T-helper 1 cell (primary cell): ENCODE data around the gene MDFIC.
A peak's percentile ranks its signal among the peaks of the same experiment; 100 is the strongest.

Source experiments
- DNase-seq, 5 donors: peaks; one replicate each; pipeline ENCODE4 v3.0.0-alpha.2; 2012 to 2020

Gene MDFIC

DNA sequence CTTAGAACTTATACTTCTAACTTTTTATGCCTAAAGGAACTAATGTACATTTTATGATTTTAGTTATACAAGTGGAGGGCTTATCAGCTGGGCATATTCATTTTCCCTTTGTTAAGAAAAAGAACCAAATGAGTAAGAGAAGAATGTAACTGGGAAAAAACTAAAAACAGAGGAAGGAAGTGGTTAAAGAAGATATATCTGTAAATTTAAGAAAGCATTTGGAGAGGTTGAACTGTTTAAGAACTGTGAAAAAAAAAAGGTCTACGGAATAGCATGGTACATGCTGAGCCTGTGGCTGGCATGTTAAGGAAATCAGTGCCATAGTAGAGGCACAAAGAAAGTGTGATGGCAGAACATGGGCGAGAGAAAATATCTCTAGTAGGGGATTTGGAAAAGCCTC is 6.2 kb downstream of the MDFIC start:
- peak in 1 of 5 donors; percentile 40 for DNase-seq

DNA sequence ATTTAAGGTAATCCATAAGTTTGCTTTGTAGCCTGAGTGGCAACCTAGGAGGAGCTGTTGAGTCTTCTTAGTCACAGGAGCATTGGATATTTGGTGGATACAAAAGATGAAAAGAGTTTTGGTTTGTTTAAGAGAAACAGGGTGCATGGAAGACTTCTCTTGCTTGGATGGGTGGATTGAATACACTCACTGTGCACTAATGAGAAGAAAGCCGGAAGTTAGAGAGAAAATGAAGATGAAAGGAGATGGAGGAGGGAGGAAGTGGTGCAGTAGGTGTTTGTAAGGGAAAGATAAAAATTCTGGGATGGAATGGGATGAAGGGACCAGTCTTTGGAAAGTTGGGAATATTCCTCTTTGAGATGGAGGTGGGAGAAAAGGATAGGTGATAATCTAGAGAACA is 7.7 kb downstream of the MDFIC start:
- no peak for DNase-seq

DNA sequence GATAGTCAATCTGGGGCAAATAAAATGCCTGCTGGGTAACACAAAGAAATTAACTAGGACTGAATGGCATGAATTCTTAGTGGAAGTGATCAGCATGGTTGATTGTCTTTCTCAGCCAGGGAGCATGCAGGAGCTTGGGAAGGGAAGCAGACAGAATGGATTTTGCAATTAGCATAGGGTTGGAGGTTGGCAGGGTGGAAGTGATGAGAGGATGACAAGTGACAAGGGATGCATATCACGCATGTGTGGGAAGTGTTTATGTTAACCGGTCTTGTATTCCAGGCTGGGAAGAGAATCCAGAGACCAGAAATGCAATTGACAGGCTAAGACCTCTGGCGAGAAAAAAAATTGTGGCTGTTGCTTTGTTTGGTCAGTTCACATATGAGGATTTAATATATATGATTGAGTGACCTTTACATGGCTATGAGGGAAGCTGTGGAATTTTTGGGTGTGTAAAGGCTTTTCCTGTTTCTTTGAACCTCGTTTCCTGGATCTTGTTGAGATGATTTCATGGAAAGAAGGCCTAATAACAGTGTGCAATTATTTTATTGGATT is 8.3 kb downstream of the MDFIC start:
- DNase-seq = no peak

DNA sequence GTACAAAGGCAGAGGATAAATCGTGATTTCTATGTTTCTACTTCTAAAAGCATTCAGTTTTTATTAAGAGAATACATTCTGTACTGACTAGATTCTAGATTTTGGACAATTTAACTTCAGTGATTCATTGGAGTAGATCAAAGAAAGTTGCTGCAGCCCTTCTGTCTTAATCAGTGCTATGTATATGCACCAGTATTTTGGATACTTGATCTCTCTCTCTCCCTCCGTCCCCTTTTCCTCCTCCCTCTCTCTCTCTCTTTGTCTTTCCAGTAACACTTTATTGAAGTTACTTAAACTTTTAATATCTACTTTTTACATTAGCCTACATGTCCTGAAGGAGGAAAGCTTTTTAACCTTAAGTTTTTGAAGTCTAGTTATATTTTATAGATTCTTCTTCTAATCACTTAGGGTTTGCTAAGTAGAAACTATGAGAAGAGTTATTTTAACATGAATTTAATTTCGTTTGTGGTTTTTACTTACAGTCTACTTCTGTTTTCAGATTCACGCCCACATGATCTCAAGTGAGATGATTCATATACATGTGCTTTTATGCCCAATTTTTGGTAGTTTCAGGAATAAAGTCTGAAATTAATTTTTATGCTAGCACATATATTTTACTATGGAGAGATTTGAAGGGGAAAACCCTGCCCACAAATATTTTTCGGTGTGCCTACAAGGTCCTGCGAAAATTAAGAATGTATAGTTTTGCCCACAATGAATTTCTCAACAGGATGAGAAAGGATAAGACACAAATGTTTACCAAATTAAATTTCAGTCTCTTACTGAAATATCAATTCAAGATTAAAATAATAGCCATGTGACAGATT is 9.1 kb downstream of the MDFIC start:
- DNase-seq = peak in 1 of 5 donors; percentile 49

DNA sequence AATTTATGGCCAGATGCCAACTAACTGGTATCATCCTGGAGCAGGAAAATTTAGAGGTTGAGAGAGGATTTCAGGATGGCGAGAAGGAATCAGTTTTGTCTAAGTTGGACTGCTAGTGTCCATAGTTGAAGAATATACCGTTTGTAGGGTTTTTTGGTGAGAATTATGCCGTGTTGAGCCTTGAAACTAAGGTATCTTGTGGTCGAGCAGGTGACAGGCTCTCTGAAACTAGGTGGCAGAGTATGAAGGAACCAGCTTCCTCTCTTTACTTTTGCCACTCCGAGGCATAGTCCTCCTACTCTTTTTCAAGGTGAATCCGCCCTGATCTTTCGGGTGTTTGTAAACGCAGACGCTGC is 9.7 kb downstream of the MDFIC start:
- DNase-seq = peak in 2 of 5 donors; percentile 19 to 58

DNA sequence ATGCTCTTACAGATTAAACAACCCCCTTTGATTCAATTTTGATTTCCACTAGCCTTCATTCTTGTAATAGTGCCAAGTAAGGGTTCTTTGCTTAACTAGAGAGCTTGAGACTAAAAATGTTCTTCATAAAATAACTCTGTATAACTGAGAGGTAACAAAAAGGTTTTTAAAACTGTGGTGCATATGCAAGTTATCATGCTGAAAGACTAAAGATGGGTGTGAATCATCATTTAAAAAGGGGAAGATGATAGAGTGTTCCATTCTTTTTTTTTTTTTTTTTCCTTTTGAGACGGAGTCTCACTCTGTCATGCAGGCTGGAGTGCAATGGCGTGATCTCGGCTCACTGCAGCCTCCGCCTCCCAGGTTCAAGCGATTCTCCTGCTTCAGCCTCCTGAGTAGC is 11.1 kb downstream of the MDFIC start:
- DNase-seq = no peak

DNA sequence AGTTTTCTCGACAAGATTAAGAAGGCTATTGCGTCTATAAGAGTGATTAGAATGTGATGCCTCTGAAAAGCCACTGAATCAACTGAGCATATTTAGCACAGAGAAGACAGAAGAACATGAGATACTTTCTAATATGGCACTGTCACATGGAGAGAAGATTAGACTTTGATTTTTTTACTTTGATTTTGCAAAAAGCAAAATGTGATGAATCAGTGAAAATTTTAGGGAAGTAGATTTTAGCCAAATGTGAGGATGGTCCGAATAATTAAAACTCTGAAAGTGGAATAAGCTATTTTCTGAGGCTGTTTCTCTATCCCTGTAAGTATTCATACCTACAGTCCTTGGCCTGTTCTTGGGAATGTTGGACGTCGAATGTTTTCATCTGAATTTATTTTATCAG is 11.8 kb downstream of the MDFIC start:
- no peak for DNase-seq

DNA sequence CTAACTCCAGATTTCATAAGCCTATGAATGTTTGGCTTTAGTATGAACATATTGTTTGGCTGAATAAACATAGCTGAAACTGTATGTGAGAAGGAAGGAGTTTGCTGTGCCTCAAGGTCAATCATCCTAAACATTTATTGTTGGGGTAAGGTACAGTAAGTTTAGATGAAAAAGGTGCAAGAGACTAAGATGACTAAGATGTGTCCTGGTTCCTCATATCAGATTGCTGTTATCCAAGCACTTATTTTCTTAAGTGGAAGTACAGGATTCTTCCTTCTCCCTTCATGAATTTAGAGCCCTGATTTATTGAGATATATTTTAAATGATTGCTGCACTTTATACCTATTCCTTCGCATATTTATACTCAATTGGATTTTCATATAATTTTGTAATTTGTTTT is 12.2 kb downstream of the MDFIC start:
- DNase-seq = no peak

DNA sequence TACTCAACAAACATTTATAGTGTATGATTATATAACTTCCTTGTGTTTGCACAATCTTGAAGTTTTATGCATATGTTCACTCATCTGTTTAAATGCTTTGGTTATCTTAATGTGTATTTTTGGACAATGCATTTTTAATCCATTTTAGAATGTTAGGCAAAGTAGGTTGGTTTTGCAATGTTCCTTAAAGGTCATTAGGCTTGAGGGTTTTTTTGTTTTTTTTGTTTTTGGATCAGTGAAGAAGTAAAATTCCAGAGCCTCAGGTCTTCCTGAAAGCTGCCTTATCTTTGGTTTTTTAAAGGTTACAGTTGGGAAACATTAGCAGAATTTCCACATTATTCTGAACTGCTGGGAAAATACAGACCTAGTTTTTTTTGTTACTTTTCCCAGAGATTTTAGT is 12.8 kb downstream of the MDFIC start:
- DNase-seq = no peak

DNA sequence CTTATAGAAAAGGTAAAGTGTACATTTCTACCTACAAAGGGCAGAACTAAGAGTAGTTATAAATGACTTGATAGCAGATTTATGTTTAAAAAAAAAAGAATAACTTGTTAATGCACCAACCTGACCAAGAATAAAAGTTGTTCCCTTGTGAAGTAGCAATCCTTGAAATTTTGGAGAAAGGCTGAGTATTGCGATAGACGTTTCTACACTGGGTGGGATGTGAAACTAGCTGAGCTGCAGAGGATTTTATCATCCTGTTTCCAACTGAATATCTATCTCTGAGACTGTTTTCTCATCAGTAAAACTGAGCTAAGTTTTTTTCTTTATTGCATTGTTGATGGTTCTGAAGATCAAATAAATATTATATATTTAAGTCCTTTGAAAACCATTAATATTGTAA is 14.6 kb downstream of the MDFIC start:
- DNase-seq = no peak

DNA sequence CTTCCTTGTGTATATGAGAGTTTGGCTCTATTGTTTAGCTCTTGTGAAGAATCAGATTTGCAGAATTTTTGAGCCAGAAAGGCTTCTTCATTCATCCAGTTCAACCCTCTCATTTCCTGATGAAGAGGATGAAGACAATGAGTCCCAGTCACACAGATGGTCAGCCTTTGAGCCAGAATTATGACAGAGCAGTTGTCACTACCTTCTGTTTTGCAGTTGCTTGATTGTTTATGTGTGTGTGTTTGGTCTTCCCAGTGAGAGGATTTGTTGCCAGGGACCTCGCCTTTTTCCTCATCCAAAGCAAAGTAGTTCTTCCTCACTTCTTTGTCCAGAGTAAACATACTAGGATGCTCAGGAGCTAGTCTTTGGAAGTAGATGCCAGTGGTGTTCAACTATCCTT is 15.6 kb downstream of the MDFIC start:
- DNase-seq = no peak

DNA sequence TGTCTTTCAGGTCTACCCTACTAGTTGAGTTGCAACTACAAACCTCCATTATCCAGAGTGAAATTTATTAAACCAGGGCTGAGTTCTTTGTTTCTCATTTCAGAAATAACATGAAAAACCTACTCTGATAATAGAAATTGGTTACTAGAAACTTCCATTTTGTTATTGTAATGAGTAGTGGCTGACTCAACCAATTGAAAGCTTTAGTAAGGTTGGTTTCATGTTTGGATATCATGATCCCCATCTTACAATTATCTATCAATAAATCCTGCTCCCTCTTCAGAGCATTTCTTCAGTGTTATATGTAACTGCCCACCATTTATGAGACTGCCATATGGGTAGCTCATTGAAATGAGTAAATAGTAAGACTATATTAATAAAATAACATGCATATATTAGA is 16.9 kb downstream of the MDFIC start:
- DNase-seq = no peak

DNA sequence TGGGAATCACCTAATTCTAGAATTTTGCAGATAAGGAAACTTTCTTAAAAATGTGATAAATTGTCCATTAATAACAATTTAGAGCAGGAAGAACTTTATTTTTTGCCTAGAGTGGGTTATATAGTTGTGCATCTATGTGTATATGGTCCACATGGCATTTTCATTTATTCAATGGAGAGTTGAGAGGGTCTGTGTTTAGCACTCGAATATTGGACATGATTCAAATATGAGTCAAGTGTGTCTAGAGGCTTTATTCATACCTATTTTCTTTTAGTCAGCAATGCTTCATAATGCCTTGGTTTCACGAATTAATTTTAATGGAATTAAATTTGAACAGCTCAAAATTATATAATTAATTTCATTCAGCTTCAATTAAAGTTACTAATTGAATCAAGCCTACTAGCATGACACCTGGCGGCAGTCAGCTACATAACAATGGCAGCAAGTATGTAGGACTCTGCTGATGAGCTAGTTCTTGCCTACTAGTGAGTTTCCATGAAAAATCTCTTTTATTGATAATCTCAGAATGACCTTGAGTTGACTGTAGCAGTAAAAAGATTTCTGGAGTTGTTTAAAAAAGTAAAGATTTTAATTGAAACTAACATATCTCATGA is 17.7 kb downstream of the MDFIC start:
- DNase-seq = peak in 2 of 5 donors; percentile 10 to 18

DNA sequence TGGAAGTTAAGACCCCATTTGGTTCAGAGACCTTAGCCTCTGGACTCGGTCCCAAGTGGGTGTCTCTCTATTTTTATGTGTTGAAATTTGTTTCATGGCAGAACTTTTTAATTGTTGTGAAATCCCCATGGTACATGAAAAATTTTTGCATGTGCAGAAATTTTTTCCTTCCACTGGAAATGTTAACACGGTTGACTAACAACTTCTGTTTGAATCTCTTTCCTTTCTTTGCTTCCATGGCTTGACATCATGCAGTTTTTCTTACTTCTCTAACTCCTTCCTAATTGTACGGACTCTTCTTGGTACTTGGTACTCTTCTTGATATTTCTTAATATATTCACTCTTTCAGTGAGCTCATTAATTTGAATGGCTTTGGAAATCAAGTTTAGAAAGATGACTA is 18.3 kb downstream of the MDFIC start:
- DNase-seq = no peak

DNA sequence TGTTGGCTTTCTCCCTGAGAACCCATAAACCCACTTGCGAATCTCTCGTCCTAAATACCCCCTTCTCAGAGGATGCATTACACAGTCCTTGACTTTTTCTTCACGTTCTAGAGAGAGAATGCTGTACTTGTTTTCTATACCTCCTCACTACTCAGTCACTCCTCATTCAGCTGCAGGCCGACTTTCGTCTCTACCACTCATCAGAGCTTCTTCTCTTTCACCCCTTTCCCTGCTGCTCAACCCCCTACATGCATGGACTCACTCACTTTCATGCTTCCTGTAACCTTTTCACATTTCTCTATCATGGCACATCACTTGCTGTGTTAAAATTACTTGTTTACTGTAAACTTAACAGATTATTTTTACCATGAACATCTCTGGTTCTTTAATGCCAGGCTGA is 19.8 kb downstream of the MDFIC start:
- no peak for DNase-seq

DNA sequence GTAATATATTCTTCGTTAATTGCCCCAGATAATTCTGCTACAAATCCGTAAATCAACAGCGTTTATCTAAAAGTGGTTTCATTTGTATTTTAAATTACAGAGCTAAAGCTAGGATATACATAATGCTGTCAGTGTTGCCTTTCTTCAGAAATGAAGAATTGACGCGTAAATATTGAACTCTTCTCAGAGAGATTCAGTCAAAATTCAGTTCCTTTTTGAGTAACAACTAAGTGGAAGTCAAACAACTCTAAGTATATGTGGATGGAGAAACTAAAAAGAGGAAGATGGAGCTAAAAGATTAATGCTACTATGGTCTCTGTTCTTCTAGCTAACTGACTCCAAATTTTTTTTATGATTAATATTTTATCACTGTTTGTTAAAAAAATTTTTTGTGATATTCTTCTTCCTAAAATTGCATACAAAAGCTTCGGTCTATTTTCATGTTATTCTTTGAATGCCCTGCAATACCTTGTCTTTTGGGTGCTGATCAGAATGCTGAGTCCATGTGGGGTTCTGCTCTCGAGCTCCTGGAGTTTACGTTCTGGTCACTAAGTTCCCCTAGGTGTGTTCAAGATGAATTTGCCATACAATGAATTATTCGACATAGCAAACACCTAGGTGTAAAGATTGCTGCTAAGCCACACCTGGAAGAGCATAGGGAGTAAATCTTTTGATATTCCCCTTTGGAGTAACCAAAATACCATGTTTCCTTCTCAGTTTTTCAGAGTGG is 20.7 kb downstream of the MDFIC start:
- no peak for DNase-seq

DNA sequence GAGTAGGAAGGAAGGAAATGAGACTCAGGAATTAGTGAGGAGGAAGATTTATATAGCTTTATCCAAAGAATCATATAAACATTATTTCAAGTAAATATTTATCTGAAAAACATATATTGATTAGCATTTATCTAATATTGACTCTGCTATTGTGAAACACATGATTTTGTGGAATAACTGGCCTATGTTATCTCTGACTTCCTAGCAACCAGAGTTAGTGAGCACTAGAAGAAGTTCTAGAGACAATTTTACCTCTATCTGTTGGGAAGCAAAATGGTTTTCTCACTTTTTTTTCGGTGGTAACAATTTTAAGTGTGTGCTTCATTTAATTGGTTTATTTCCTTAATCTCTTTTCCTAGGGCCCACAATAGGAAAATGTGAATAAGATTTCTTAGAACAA is 21.6 kb downstream of the MDFIC start:
- DNase-seq = no peak

DNA sequence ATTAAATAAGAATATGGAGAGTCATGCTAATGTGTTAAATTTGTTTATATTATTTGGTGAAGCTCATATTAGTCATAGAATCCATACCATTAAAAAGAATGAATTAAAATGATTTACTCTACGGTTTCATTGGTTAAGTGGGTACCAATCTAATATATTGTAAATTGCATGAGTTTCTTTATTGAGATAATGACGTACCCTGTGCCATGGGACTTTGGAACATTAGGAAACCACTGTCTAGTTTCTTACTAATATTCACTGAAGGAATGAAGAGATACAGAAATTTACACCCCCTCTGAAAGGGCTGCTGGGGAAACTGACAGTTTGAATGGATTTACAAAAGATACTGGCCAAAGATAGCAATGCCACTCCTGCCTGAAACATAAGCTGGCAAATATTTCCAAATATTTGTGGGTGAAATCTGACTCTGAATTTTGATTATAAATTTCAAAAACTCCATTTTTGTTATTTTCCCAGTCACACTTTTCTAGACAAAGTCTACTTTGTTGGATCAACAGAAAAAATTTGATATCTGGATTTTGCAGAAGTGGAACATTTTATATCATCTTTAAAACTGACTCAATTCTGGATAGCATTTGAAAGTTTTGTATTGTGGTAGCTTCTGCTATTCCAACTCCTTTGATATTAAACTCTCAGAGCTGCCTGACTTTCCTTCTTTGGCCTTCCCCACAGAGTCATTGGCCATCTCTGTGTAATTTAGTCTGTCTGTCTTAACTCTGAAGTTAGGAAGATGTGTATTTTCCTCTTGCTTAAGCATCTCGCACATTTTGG is 22.3 kb downstream of the MDFIC start:
- no peak for DNase-seq

DNA sequence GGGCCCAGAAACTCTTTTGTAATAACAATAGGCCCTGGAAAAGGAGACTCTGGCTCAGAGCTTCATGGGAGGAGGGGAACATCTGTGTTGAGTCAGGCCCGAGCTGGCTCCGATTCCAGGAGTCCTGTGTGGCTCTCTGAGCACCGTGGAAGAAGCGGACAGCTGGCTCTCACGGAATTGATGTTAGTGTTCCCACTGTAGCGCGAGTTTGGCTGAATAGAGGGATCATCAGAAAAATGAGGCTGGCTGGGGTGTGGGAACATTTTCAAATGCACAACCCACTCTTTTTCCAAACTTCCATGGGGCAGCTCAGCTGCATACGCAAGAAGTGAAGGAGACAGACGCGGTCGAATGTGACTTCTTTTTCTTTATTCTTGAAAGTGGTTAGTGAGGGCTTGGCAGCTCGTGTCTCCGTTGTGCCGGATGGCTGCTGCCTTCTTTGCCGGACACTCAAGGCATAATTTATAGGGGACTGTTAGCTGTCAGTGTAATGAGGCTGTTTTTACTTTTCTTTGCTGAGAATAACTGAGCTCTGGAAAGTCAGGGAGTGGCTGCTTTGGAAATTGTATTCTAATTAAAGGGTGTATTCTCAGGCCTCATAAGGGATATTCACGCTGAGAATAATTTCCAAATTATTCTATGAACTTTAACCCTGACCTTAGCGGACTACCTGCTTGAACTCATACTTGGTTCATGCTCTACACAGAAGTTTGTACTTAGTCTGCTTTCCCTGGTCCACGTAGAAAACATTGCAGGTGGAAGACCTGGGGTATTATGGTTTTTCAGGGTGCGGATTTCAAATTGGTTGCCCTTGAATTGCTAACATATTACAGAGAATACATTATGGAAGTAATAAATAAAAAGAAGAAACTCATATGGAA is 23.1 kb downstream of the MDFIC start:
- no peak for DNase-seq

DNA sequence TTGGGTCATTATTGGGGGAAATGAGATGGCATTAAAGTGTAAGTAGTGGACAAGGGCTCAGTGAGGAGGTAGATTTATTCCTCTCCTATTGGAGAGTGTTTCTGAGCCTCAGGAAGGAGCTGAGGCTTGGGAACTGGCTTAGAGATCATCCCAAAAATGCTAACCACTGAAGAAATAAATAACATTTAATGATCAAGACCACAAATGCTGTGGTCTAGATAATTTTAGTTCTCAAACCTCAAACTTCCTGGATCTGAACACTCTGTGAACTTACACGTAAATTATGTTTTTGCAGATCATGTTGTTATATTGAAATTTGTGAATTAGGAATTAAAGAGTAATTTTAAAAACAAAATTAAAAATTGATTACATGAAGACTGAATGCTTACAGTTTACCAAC is 27.3 kb downstream of the MDFIC start:
- no peak for DNase-seq

DNA sequence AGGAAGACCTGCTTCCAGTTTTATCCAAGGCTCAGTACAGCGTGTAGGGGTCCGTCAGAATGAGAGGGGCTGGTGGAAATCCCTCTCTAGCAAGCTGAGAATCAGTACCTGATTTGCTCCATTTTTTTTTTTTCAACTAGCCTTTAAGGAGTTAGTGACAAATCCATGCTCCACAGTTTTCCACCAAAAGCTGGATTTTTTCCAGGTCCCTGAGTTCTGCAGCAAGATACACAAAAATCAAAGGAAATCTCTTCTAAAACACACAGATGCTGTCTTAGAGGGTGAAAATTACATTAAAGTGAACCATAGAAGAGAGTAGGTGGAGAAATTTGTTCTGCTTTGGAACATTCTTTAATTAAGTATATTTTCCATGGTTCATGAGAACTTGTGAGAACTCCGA is 30.4 kb downstream of the MDFIC start:
- DNase-seq = no peak

DNA sequence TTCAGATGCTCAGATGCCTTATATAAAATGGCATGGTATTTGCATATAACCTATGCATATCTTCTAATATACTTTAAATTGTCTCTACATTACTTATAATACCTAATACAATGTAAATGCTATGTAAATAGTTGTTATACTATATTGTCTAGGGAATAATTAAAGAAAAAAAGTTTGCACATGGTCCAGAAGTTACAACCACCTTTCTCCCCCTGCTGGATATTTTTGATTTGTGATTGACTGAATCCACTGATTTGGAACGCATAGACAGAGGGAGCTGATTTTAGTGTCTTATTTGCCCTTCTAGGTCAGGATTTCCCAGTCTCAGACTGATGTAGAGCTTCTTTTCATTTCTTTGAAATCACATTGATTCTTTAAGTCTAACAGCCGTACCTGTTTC is 31.8 kb downstream of the MDFIC start:
- DNase-seq = no peak
